IPS-20b (cell line): ENCODE measurements around the gene SH3PXD2B.
"Not testable (repeated sequence)": the region's sequence is repeated elsewhere in the genome, so short reads cannot be mapped to it uniquely, and the experiment has no call there.

Experiments
- H3K27ac ChIP-seq: one replicate; pipeline ENCODE4 v1.5.1; 2013; ENCODE audit warnings: low read length
- H3K27me3 ChIP-seq: 2 replicates; pipeline ENCODE4 v1.6.1; 2013; ENCODE audit warnings: mild to moderate bottlenecking, low read length, inconsistent platforms; ENCODE audit not compliant: insufficient read depth
- H3K36me3 ChIP-seq: 2 replicates; pipeline ENCODE4 v1.6.1; 2013; ENCODE audit warnings: low read depth, mild to moderate bottlenecking, inconsistent platforms, low read length, moderate library complexity; ENCODE audit not compliant: insufficient read depth
- H3K4me1 ChIP-seq: 2 replicates; pipeline ENCODE4 v1.6.1; 2013; ENCODE audit warnings: mild to moderate bottlenecking, control low read depth, inconsistent platforms, low read length, moderate library complexity; ENCODE audit not compliant: insufficient read depth
- H3K4me3 ChIP-seq: 2 replicates; pipeline ENCODE4 v1.5.1; 2013; ENCODE audit warnings: mild to moderate bottlenecking, low read length, inconsistent platforms
- H3K9ac ChIP-seq: 2 replicates; pipeline ENCODE4 v1.6.1; 2013; ENCODE audit warnings: low read depth, mild to moderate bottlenecking, inconsistent platforms, low read length, moderate library complexity
- H3K9me3 ChIP-seq: 2 replicates; pipeline ENCODE4 v1.6.1; 2013; ENCODE audit warnings: mild to moderate bottlenecking, low read depth, low read length, inconsistent platforms; ENCODE audit not compliant: insufficient read depth

Gene SH3PXD2B

DNA sequence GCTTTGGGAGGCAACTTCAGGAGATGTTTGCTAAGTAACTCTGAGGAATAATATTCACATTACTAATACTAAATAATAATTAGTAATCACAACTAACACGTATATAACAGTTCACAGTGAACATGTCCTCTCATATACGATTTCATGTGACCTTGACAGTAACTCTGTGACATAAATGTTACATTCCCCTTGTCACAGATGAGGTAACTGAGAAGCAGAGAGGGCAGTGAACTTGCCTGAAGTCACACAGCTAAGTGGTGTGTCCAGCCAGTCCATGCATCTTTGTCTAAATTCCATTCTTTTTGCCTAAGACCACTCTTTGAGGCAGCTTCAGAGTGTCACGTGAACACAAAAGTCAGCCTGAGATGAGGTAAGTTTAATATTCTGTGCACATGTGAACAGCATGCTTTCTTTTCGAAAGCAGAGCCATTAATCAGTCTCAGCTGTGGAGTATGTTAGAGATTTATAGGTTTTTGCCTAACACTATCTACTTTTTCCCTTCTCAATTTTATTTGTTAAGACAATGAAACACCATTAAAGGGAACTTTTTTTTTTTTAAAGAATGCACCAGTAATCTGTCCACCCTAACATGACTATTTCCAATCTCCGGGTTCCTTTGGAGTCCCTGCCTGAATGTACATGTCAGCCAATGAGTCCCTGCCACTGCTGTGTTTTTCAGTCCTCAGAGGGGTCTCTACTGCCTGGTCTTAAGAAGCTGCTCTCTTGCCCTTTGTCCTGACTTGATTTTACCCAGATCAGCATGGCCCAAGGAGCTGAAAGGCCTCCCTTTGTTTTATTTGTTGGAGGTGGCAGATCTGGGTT is 43.5 kb downstream of the SH3PXD2B start:
- Histone ChIP-seq H3K36me3 (peaks cover 38% of the 10 kb centered on the region), H3K4me3 (no peak overlapping the region), H3K9me3 (no peaks in the 10 kb centered on the region), H3K4me1 (no peaks in the 10 kb centered on the region), H3K9ac (no peak overlapping the region), H3K27ac (no peak overlapping the region), H3K27me3 (no peaks in the 10 kb centered on the region)

DNA sequence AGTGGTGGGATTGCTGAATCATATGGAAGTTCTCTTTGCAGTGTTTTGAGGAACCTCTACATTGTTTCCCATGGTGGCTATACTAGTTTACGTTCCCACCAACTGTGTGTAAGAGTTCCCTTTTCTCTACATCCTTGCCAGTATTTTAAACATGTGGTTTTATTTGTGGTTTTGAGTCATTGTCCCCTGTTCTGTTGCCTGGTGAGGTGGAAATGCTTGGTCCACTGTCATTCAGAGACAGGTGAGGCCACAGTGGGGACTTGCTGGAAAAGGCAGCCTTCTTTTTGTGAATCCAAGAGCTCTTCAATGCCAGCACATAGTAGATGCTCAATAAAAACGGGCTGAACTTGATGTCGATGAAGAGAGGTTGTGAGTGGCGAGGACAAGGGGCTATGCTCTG is 44.2 kb downstream of the SH3PXD2B start:
- no peaks in the 10 kb centered on the region for H3K27me3 ChIP-seq
- no peak overlapping the region for H3K9ac ChIP-seq

DNA sequence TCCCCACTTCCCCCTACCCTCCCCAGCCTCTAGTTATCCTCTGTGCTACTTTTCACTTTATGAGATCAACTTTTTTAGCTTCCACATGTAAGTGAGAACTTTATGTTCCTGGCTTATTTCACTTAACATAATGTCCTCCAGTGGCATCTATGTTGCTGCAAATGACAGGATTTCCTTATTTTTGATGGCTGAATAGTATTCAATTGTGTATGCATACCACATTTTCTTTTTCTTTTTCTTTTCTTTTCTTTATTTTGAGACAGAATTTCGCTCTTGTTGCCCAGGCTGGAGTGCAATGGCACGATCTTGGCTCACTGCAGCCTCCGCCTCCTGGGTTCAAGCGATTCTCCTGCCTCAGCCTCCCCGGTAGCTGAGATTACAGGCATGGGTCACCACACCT is 44.8 kb downstream of the SH3PXD2B start:
- H3K9me3 ChIP-seq, H3K27me3 ChIP-seq, H3K9ac ChIP-seq, H3K4me1 ChIP-seq, H3K27ac ChIP-seq, H3K4me3 ChIP-seq: not testable (repeated sequence)
- H3K36me3 ChIP-seq: peaks cover 49% of the 10 kb centered on the region

More for the DNA sequence above, 44.2 kb downstream of the SH3PXD2B start:
- H3K4me3 ChIP-seq: no peak overlapping the region
- H3K4me1 ChIP-seq: no peaks in the 10 kb centered on the region
- H3K27ac ChIP-seq: no peak overlapping the region
- H3K36me3 ChIP-seq: peaks cover 42% of the 10 kb centered on the region
- no peaks in the 10 kb centered on the region for H3K9me3 ChIP-seq

DNA sequence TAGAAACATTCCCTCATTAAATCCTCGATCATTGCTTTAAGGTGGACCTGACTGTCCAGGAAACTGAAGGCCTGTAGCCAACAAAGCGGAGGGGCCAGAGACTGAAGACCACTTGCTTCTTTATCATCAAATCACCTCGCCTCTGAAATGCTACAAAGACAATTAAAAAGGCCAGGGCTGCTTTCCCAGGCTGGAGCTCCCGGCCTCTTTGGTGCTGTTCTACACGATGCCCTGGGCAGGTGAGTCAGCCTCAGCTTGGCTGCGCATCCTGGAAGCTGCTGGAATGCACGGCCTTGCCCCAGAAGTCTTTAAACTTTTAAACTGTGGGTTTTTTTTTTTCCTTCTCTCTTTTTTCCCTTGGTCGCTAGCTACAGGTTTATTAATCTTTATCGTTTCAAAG is 46.5 kb downstream of the SH3PXD2B start:
- Histone ChIP-seq H3K9ac (no peak overlapping the region), H3K36me3 (peaks cover 46% of the 10 kb centered on the region), H3K9me3 (no peaks in the 10 kb centered on the region), H3K27me3 (no peaks in the 10 kb centered on the region), H3K4me1 (peaks cover 11% of the 10 kb centered on the region; the same call in 1 of the 2 replicates), H3K4me3 (no peak overlapping the region), H3K27ac (no peak overlapping the region)

DNA sequence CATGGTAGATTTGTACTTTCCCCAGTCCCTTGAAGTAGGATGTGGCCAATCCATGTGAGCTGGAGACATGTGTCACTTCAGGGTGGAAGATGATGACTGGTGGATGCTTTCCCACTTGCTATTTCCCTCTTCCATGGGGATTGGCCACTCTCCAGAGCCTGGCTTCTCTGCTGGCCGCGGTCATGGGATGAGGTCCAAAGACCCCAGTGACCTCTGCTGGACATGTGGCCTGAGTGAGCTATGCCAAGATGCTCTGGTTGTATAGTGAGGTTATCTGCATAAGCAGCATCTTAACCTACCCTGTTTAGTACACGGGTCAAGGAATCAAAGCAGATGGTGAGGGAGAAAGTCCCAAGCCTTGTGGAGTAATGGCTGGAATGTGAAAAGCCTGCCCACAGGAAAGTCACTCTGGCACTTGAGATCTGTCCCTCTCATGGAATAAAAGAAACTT is 47.1 kb downstream of the SH3PXD2B start:
- Histone ChIP-seq H3K4me1 (peaks cover 15% of the 10 kb centered on the region; the same call in 1 of the 2 replicates), H3K36me3 (peaks cover 50% of the 10 kb centered on the region), H3K27ac (no peak overlapping the region), H3K27me3 (no peaks in the 10 kb centered on the region), H3K9me3 (no peaks in the 10 kb centered on the region), H3K9ac (no peak overlapping the region), H3K4me3 (no peak overlapping the region)

DNA sequence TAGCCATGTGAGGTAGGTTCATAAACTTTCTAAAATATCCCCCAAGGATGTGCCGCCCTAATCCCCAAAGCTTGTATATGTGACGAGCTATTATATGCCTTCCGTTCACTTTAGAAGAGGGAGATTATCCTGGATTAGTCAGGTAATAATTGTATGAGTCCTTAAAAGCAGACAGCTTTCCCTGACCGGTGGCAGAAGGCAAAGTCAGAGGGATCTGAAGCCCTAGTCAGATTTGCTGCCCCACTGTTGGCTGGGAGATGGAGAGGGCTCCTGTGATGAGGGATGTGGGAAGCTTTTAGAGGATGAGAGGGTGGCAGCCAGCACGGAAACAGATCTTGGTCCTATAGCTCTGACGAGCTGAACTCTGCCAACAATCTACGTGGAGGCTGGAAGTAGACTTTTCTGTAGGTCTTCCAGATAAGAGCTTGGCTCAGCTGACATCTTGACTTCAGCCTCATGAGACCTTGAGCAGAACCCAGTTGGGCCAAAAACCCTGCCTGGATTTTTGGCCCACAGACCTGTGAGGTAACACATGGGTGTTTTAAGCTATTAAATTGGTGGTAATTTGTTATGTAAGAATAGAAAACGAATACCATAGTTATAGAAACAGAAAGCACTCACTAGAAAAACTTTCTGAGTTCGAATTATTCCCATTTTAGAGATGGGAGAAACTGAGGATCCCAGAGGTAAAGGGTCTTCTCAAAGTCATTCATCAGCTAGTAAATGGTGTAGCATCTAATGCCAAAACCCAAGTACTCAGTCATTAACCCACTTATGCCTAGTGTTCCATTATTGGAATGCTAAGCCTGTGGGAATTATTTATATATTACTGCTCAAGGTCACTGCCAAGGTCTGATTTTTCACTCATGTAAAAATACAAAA is 48.9 kb downstream of the SH3PXD2B start:
- Histone ChIP-seq H3K27ac (no peak overlapping the region), H3K36me3 (peaks cover 47% of the 10 kb centered on the region), H3K9ac (no peak overlapping the region), H3K4me1 (peaks cover 21% of the 10 kb centered on the region; the same call in 1 of the 2 replicates), H3K4me3 (no peak overlapping the region), H3K9me3 (no peaks in the 10 kb centered on the region), H3K27me3 (no peaks in the 10 kb centered on the region)

DNA sequence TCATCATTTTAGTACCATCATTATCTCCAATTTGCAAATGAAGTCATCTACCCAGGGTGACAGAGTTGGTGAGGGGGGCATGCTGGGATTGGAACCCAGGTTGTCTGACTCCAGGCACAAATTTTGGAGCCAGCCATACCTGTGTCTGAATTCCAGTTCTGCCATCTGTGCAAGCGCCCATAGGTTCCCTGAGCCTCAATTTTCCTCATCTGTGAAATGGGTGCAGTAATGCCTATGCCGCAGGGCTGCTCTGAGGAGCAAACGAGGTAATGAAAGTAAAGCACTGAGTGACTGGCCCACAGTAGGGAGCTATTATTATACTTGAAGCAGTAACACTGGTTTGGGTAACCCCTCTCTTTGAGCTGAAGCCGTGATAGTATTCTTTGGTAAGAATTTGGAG is 49.6 kb downstream of the SH3PXD2B start:
- no peak overlapping the region for H3K9ac ChIP-seq
- peaks cover 45% of the 10 kb centered on the region for H3K36me3 ChIP-seq
- H3K4me3 ChIP-seq: no peak overlapping the region
- peaks cover 24% of the 10 kb centered on the region; the same call in 1 of the 2 replicates for H3K4me1 ChIP-seq
- H3K9me3 ChIP-seq: no peaks in the 10 kb centered on the region
- H3K27ac ChIP-seq: no peak overlapping the region
- H3K27me3 ChIP-seq: no peaks in the 10 kb centered on the region

DNA sequence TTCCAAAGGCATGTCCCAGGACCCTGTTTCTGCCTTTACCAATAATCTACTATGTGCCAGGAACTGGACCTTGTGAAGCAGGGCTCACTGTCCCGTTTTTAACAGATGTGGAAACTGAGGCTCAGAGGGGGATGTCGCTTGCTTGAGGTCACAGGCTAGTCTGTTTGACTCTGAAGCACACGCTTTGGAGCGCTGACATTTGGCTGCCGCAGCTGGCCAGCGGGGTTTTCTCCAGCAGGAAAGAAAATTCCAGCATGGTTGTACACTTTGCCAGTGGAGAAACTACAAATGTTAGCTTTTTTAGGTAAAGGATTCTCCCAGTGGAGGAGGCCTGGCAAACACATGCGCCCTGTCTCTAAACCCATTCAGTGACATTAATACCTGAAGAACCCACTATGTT is 50.5 kb downstream of the SH3PXD2B start:
- no peaks in the 10 kb centered on the region for H3K27me3 ChIP-seq
- H3K9me3 ChIP-seq: no peaks in the 10 kb centered on the region
- H3K4me1 ChIP-seq: peaks cover 26% of the 10 kb centered on the region; the same call in 1 of the 2 replicates
- H3K9ac ChIP-seq: peak overlapping the region; percentile 68; the same call in 1 of the 2 replicates
- peak overlapping the region; percentile 49 for H3K27ac ChIP-seq
- H3K4me3 ChIP-seq: no peak overlapping the region
- H3K36me3 ChIP-seq: peaks cover 45% of the 10 kb centered on the region

DNA sequence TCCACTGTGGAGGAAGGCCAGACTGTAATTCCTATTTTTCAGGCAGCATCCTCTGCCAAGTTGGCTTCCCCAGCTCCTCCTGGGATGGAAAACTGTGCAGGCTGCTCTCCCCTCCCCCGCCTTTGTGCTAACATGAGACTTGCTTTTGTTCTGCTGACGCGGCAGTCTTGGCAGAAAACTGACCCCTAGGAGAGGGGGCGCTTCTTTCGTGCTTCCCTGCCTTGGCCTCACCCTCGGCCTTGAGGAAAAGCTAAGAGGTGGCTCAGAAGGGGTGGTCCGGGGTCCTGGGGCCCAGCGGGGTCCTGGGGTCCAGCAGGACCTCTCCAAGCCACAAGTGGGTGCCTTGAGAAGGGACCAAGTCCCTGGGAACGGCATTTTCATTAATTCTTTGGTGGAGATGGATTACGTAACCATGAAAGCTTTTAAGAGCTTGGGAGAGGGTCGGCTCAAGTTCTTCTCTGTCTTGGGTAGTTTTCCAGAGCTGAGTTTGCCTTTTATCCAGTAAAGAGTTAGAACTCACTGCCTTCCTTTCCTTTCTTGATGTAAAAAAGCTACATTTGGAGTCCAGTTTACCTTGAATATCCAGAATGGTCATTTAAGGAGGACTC is 51.0 kb downstream of the SH3PXD2B start:
- H3K36me3 ChIP-seq: peaks cover 45% of the 10 kb centered on the region
- H3K9ac ChIP-seq: peak overlapping the region; percentile 68; the same call in 1 of the 2 replicates
- no peaks in the 10 kb centered on the region for H3K27me3 ChIP-seq
- peaks cover 26% of the 10 kb centered on the region; the same call in 1 of the 2 replicates for H3K4me1 ChIP-seq
- H3K27ac ChIP-seq: peak overlapping the region; percentile 49
- H3K9me3 ChIP-seq: no peaks in the 10 kb centered on the region
- H3K4me3 ChIP-seq: no peak overlapping the region

DNA sequence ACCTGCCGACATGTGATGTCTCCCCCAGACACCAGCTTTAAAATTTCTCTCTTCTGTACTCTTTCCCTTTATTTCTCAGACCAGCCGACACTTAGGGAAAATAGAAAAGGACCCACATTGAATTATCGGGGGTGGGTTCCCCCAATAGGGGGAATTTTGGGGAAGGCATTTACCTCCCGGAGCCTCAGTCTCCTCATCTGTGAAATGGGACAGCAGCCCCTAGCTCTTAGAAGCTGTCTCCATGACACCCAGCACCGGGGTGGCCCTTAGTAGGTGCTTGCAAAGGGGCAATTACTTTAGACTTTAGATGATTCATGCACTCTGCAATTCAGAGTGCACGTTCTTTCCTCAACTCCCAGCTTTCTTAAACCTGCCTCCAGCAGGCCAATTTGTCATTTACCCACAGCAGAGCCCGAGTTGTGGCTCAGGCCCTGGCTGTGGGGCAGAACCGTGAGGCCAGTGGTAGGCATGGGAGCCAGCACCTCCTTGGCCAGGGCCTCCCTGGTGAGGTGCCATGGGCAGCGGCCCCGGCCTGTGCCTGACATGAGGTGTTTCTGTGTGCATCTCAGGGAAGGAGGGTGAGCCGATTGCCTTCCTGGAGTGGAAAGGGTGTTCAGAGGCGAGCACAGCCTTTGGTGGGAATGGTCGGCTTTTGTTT is 51.7 kb downstream of the SH3PXD2B start:
- Histone ChIP-seq H3K27me3 (no peaks in the 10 kb centered on the region), H3K9ac (peak overlapping the region; percentile 68; the same call in 1 of the 2 replicates)

DNA sequence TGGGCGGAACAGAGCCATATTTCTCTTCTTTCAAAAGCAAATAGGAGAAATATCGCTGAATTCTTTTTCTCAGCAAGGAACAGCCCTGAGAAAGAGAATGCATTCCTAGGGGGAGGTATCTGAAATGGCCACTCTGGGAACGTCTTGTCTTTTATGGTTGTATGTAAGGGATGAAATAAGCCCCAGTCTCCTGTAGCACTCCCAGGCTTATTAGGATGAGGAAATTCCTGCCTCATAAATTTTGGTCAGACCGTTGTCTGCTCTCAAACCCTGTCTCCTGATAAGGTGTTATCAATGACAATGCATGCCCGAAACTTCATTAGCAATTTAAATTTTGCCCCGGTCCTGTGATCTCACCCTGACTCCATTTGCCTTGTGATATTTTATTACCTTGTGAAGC is 52.3 kb downstream of the SH3PXD2B start:
- H3K27ac ChIP-seq, H3K4me3 ChIP-seq, H3K27me3 ChIP-seq, H3K9me3 ChIP-seq: not testable (repeated sequence)
- H3K9ac ChIP-seq: peak overlapping the region; percentile 61; the same call in 1 of the 2 replicates
- H3K4me1 ChIP-seq: peaks cover 26% of the 10 kb centered on the region; the same call in 1 of the 2 replicates
- peaks cover 39% of the 10 kb centered on the region for H3K36me3 ChIP-seq

More for the DNA sequence above, 51.7 kb downstream of the SH3PXD2B start:
- Histone ChIP-seq H3K36me3 (peaks cover 45% of the 10 kb centered on the region), H3K27ac (peak overlapping the region; percentile 49), H3K4me1 (peaks cover 26% of the 10 kb centered on the region; the same call in 1 of the 2 replicates), H3K9me3 (no peaks in the 10 kb centered on the region), H3K4me3 (no peak overlapping the region)
